ENCODE data around the gene MAP1LC3B. TPM values are rescaled to one million over a fixed set of nuclear protein-coding genes. Genes with fewer than 3 reads are reported as not detected.

Gene MAP1LC3B
- total RNA-seq, 1 donor: 54.9 TPM

- no peak for TF ChIP-seq CTCF (IDR thresholded peaks at IDR 0.05; ENCODE audit: insufficient read depth, low read length)
- no peak overlapping the region for H3K4me3 ChIP-seq (ENCODE audit: low read depth, low read length)
- no peak for DNase-seq (ENCODE audit: low read depth)
These were observed 45.9 kb downstream of the MAP1LC3B start for GRCh38 chr16:87437911-87438610.

GRCh38 chr16:87438611-87438985 is 46.5 kb downstream of the MAP1LC3B start:
- no peak for DNase-seq (ENCODE audit: low read depth)
- H3K4me3 ChIP-seq (ENCODE audit: low read depth, low read length): no peak overlapping the region
- TF ChIP-seq CTCF (IDR thresholded peaks at IDR 0.05; ENCODE audit: insufficient read depth, low read length): no peak

- DNase-seq (ENCODE audit: low read depth): no peak
- no peak overlapping the region for H3K4me3 ChIP-seq (ENCODE audit: low read depth, low read length)
- TF ChIP-seq CTCF (IDR thresholded peaks at IDR 0.05; ENCODE audit: insufficient read depth, low read length): no peak
These were observed 47.8 kb downstream of the MAP1LC3B start for GRCh38 chr16:87439926-87440325.

GRCh38 chr16:87441886-87442580 is 49.9 kb downstream of the MAP1LC3B start:
- no peak for TF ChIP-seq CTCF (IDR thresholded peaks at IDR 0.05; ENCODE audit: insufficient read depth, low read length)
- DNase-seq (ENCODE audit: low read depth): peak; percentile 35
- H3K4me3 ChIP-seq (ENCODE audit: low read depth, low read length): no peak overlapping the region

- peak; percentile 57 for DNase-seq (ENCODE audit: low read depth)
- TF ChIP-seq CTCF (IDR thresholded peaks at IDR 0.05; ENCODE audit: insufficient read depth, low read length): no peak
- H3K4me3 ChIP-seq (ENCODE audit: low read depth, low read length): no peak overlapping the region
These were observed 50.4 kb downstream of the MAP1LC3B start for GRCh38 chr16:87442581-87442966.

GRCh38 chr16:87443016-87443415 is 50.9 kb downstream of the MAP1LC3B start:
- H3K4me3 ChIP-seq (ENCODE audit: low read depth, low read length): no peak overlapping the region
- no peak for TF ChIP-seq CTCF (IDR thresholded peaks at IDR 0.05; ENCODE audit: insufficient read depth, low read length)
- no peak for DNase-seq (ENCODE audit: low read depth)

All from fibroblast of the aortic adventitia (primary cell).